Measurements from ENCODE around the gene SNX2. TPM values are rescaled to one million over a fixed set of nuclear protein-coding genes. Genes with fewer than 3 reads are reported as not detected.

The SNX2 gene
- total and polyA plus RNA-seq, 4 donors, result 25.5 to 57.0 (median 34.3) TPM

Other genes with a start within 250 kb of the SNX2 start
- gene SNX24, start 70.5 kb downstream of the SNX2 start, total RNA-seq, result 10 to 100 TPM in 1 of 2 donors, 1 to 10 TPM in 1; 8.8 to 10.1 TPM
- gene SNX24, start 70.5 kb downstream of the SNX2 start, polyA plus RNA-seq, result 1 to 10 TPM; 6.3 to 9.3 TPM